ENCODE results near the gene LONP2.

DNA sequence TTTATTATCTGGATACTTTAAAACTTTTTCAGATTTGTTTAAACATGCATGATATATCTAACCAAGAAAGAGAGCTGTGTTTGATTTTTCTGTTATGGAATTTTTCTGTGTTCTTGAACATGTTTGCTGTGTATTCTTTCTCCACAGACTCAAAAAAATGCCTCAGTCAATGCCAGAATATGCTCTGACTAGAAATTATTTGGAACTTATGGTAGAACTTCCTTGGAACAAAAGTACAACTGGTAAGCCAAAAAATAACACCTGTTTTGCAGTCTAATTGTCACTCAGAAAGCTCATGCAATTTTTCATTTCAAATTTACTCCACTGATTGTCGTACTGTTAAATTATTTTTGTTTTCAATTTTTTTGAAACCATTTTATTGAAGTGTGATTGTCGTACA is 18.5 kb downstream of the LONP2 start:
- TF ChIP-seq, protein P1, sequence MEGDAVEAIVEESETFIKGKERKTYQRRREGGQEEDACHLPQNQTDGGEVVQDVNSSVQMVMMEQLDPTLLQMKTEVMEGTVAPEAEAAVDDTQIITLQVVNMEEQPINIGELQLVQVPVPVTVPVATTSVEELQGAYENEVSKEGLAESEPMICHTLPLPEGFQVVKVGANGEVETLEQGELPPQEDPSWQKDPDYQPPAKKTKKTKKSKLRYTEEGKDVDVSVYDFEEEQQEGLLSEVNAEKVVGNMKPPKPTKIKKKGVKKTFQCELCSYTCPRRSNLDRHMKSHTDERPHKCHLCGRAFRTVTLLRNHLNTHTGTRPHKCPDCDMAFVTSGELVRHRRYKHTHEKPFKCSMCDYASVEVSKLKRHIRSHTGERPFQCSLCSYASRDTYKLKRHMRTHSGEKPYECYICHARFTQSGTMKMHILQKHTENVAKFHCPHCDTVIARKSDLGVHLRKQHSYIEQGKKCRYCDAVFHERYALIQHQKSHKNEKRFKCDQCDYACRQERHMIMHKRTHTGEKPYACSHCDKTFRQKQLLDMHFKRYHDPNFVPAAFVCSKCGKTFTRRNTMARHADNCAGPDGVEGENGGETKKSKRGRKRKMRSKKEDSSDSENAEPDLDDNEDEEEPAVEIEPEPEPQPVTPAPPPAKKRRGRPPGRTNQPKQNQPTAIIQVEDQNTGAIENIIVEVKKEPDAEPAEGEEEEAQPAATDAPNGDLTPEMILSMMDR (IDR thresholded peaks at IDR 0.05), result no peak
- TF ChIP-seq POLR2A (IDR thresholded peaks at IDR 0.05), result no peak
